ENCODE data around the gene ERBB3.
"Not testable (repeated sequence)": the region's sequence is repeated elsewhere in the genome, so short reads cannot be mapped to it uniquely, and the experiment has no call there.

Gene ERBB3

GRCh38 chr12:56114084-56114483, 34.1 kb downstream of the ERBB3 start:
- no peak for DNase-seq (ENCODE audit: low read depth)

- no peak for DNase-seq (ENCODE audit: low read depth)
Measured at GRCh38 chr12:56115329-56115728, 35.4 kb downstream of the ERBB3 start.

GRCh38 chr12:56116267-56117081, 36.5 kb downstream of the ERBB3 start, which contains the start of gene RPL41:
Gene RPL41, plus strand, starts transcription at chr12:56116633.
- DNase-seq (ENCODE audit: low read depth): peak; percentile 93

- not testable (repeated sequence) for DNase-seq (ENCODE audit: low read depth)
Measured at GRCh38 chr12:56117082-56117706, 37.2 kb downstream of the ERBB3 start.

- peak; percentile 99 for DNase-seq (ENCODE audit: low read depth)
Measured at GRCh38 chr12:56117778-56118687, 38.1 kb downstream of the ERBB3 start, which contains the start of gene ZC3H10. Gene ZC3H10, plus strand, starts transcription at chr12:56118266. Its CDS starts 2,297 bp downstream, at chr12:56120563.

- DNase-seq (ENCODE audit: low read depth): no peak
Measured at GRCh38 chr12:56118688-56119357, 38.9 kb downstream of the ERBB3 start.

- peak; percentile 48 for DNase-seq (ENCODE audit: low read depth)
Measured at GRCh38 chr12:56119361-56119796, 39.4 kb downstream of the ERBB3 start.

- no peak for DNase-seq (ENCODE audit: low read depth)
Measured at GRCh38 chr12:56120158-56120846, 40.3 kb downstream of the ERBB3 start.

GRCh38 chr12:56121204-56121870, 41.4 kb downstream of the ERBB3 start:
- no peak for DNase-seq (ENCODE audit: low read depth)

GRCh38 chr12:56122637-56123036, 42.7 kb downstream of the ERBB3 start:
- DNase-seq (ENCODE audit: low read depth): no peak

GRCh38 chr12:56124133-56124532, 44.2 kb downstream of the ERBB3 start:
- DNase-seq (ENCODE audit: low read depth): no peak

- no peak for DNase-seq (ENCODE audit: low read depth)
Measured at GRCh38 chr12:56126732-56127239, 46.8 kb downstream of the ERBB3 start.

GRCh38 chr12:56127485-56127887, 47.5 kb downstream of the ERBB3 start:
- DNase-seq (ENCODE audit: low read depth): no peak

GRCh38 chr12:56127888-56128669, 48.1 kb downstream of the ERBB3 start, which contains the start of gene ESYT1:
Gene ESYT1, plus strand, starts transcription at chr12:56128267. Its CDS starts 53 bp downstream, at chr12:56128320.
- peak; percentile 95 for DNase-seq (ENCODE audit: low read depth)

- no peak for DNase-seq (ENCODE audit: low read depth)
Measured at GRCh38 chr12:56128670-56129205, 48.8 kb downstream of the ERBB3 start.

GRCh38 chr12:56129206-56129941, 49.4 kb downstream of the ERBB3 start:
- DNase-seq (ENCODE audit: low read depth): peak; percentile 49

GRCh38 chr12:56129942-56130495, 50.1 kb downstream of the ERBB3 start:
- no peak for DNase-seq (ENCODE audit: low read depth)

- DNase-seq (ENCODE audit: low read depth): no peak
Measured at GRCh38 chr12:56130876-56131275, 50.9 kb downstream of the ERBB3 start.
